ENCODE measurements around the gene PITPNB.

DNA sequence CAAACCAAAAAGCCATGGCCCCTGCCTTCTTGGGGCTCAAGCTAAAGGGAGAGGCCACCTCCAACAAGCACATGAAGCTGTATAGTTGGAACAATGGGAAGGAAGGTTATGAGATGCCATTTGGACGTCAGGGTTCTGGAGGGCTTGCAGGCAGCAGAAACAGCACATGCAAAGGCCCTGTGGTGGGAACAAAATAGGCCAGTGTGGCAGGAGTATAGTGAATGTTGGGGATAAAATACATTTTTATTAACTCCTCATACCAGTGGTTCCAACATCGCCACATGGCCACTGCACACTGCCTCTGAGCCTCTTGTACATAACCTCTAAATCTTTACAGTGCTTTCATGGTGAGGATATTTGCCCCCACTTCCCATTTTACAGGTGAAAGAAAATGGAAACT is 85.3 kb downstream of the PITPNB start:
- TF ChIP-seq CTCF (IDR thresholded peaks at IDR 0.05; ENCODE audit: low read depth, low read length) (no peak), EZH2phosphoT487 (IDR thresholded peaks at IDR 0.05; ENCODE audit: low read depth) (no peak)

All from OCI-LY3 (cell line).